A673 (cell line): ENCODE results near the gene TMEM184B. TPM values are rescaled to one million over a fixed set of nuclear protein-coding genes. Genes with fewer than 3 reads are reported as not detected.

Experiments
- BruUV-seq: library from RNA; stranded (reverse); fragments of 400-500 nt; replicated peaks from 2 replicates; lab custom pipeline; 2021; lab: Mats Ljungman, UMichigan
- CTCF ChIA-PET: fragments of 300-600 bp; sonication (Branson Sonifier 250); formaldehyde crosslinking; loops from one replicate; lab custom pipeline; 2022; ENCODE audit warnings: antibody characterized with exemption; lab: Charles Lee
- POLR2A ChIA-PET: fragments of 300-600 bp; sonication (Branson Sonifier 250); formaldehyde crosslinking; loops from one replicate; lab custom pipeline; 2022; ENCODE audit warnings: antibody characterized with exemption; ENCODE audit not compliant: low non-redundant PET; lab: Charles Lee
- DNase-seq: peaks from one replicate; pipeline ENCODE4 v3.0.0-alpha.2; 2015; ENCODE audit warnings: low spot score
- H3K27ac ChIP-seq: fragments of 200-600 bp; sonication (generic); 2 replicates; pipeline ENCODE4 v1.5.1; 2016; ENCODE audit warnings: mixed run types, low read depth, mild to moderate bottlenecking, mixed read lengths, antibody characterized with exemption, low read length; ENCODE audit not compliant: poor library complexity, severe bottlenecking
- H3K27me3 ChIP-seq: fragments of 200-600 bp; sonication (generic); replicated peaks from 2 replicates; pipeline ENCODE4 v1.6.1; 2017; ENCODE audit warnings: mixed run types, low read depth, mild to moderate bottlenecking, mixed read lengths, antibody characterized with exemption, low read length; ENCODE audit not compliant: insufficient read depth, poor library complexity
- H3K36me3 ChIP-seq: fragments of 200-600 bp; sonication (generic); 2 replicates; pipeline ENCODE4 v1.6.1; 2016; ENCODE audit warnings: mixed run types, mild to moderate bottlenecking, mixed read lengths, antibody characterized with exemption, low read length; ENCODE audit not compliant: insufficient read depth, poor library complexity, severe bottlenecking
- H3K4me1 ChIP-seq: fragments of 200-600 bp; sonication (generic); 2 replicates; pipeline ENCODE4 v1.6.1; 2017; ENCODE audit warnings: mixed run types, mild to moderate bottlenecking, mixed read lengths, antibody characterized with exemption, low read length; ENCODE audit not compliant: insufficient read depth, poor library complexity, severe bottlenecking
- H3K4me3 ChIP-seq: fragments of 200-600 bp; sonication (generic); 2 replicates; pipeline ENCODE4 v1.5.1; 2016; ENCODE audit warnings: low read depth, mixed run types, mild to moderate bottlenecking, mixed read lengths, low read length; ENCODE audit not compliant: poor library complexity, severe bottlenecking
- H3K9me3 ChIP-seq: fragments of 200-600 bp; sonication (generic); 2 replicates; pipeline ENCODE4 v1.6.1; 2016; ENCODE audit warnings: mixed run types, low read depth, mild to moderate bottlenecking, mixed read lengths, antibody characterized with exemption, low read length; ENCODE audit not compliant: poor library complexity, severe bottlenecking
- EZH2 ChIP-seq: fragments of 200-600 bp; sonication (generic); IDR thresholded peaks from 2 replicates; pipeline ENCODE4 v1.6.1; 2017; ENCODE audit warnings: borderline replicate concordance, low read depth, mild to moderate bottlenecking, mixed read lengths, antibody characterized with exemption, low read length; ENCODE audit not compliant: poor library complexity, severe bottlenecking
- intact Hi-C: fragments of 100-400 bp; cut with micrococcal nuclease; formaldehyde crosslinking; loops from one replicate; pipeline ENCODE4 v1.10.0; 2022; ENCODE audit not compliant: unreplicated experiment
- total RNA-seq: library from RNA; stranded (reverse); gene quantifications from 2 replicates; pipeline ENCODE4 v1.2.3, GENCODE V29; 2021
- TF ChIP-seq, protein P1 (sequence below): fragments of 300-800, 200-600 bp; sonication (generic); conservative IDR thresholded peaks from 2 replicates; pipeline ENCODE4 v1.5.1; 2017; ENCODE audit warnings: low read depth, mild to moderate bottlenecking, antibody characterized with exemption, low read length, moderate library complexity, mixed read lengths

The TMEM184B gene
- total RNA-seq, 1 experiment from 2014 or later: 50.9 TPM

GRCh38 chr22:38244106-38244505 lies 28.7 kb downstream of the TMEM184B start:
- ChIA-PET CTCF (no interaction called here), POLR2A (no interaction called here)
- no peak overlapping the region for H3K4me3 ChIP-seq
- no peaks in the 10 kb centered on the region for H3K9me3 ChIP-seq
- no TSS peak for BruUV-seq
- peaks cover 10% of the 10 kb centered on the region for H3K4me1 ChIP-seq
- H3K36me3 ChIP-seq: no peaks in the 10 kb centered on the region
- H3K27me3 ChIP-seq: no peaks in the 10 kb centered on the region
- intact Hi-C loops: no loop called here
- H3K27ac ChIP-seq: no peak overlapping the region
- no peak for DNase-seq
- TF ChIP-seq, protein P1, sequence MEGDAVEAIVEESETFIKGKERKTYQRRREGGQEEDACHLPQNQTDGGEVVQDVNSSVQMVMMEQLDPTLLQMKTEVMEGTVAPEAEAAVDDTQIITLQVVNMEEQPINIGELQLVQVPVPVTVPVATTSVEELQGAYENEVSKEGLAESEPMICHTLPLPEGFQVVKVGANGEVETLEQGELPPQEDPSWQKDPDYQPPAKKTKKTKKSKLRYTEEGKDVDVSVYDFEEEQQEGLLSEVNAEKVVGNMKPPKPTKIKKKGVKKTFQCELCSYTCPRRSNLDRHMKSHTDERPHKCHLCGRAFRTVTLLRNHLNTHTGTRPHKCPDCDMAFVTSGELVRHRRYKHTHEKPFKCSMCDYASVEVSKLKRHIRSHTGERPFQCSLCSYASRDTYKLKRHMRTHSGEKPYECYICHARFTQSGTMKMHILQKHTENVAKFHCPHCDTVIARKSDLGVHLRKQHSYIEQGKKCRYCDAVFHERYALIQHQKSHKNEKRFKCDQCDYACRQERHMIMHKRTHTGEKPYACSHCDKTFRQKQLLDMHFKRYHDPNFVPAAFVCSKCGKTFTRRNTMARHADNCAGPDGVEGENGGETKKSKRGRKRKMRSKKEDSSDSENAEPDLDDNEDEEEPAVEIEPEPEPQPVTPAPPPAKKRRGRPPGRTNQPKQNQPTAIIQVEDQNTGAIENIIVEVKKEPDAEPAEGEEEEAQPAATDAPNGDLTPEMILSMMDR: no peak
- TF ChIP-seq EZH2: no peak

DNA sequence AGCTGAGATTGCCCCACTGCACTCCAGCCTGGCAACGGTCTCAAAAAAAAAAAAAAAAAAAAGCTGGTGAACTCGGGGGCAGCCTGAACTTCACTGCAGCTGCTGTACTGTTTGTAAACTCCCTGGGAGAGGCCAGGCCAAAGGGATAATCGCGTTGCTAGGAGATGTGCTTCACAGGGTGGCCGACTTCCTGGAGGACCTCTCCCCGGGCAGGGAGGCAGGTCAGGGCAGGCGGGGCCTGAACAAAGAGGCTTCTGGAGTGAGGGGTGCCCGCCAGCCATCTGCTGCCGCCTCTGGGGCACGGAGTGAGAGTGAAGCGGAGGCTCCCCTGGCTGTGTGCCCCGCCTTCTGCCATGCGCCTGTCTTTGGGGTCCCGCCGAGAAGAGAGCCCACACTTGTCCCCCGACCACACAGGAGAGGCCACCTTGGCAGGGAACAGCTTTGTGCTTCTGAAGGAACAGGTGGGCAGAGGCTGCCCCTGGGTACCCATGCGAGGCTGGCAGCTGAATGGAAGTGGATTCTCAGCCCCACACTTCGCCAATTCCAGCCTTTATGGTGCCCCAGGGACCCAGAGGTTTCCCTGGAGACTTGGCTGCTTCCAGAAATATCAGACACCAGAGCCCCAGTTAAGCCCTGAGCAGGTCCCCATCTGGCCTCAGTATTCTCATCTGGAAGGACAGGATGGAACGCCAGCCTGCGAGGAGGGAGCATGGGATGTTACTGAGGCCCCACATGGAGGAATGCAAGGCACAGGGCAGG lies 29.6 kb downstream of the TMEM184B start:
- DNase-seq: no peak
- no peak for TF ChIP-seq EZH2
- TF ChIP-seq, protein P1: no peak
- H3K27me3 ChIP-seq: no peaks in the 10 kb centered on the region
- BruUV-seq: no TSS peak
- no peak overlapping the region for H3K27ac ChIP-seq
- no peak overlapping the region for H3K4me3 ChIP-seq
- intact Hi-C loops: no loop called here
- CTCF ChIA-PET: no interaction called here
- POLR2A ChIA-PET: no interaction called here
- no peaks in the 10 kb centered on the region for H3K36me3 ChIP-seq
- peaks cover 10% of the 10 kb centered on the region for H3K4me1 ChIP-seq
- no peaks in the 10 kb centered on the region for H3K9me3 ChIP-seq

GRCh38 chr22:38240734-38241252 lies 32.0 kb downstream of the TMEM184B start:
- Histone ChIP-seq H3K27ac (peak overlapping the region; percentile 77), H3K27me3 (no peaks in the 10 kb centered on the region), H3K36me3 (no peaks in the 10 kb centered on the region), H3K4me3 (no peak overlapping the region), H3K4me1 (peaks cover 10% of the 10 kb centered on the region), H3K9me3 (no peaks in the 10 kb centered on the region)
- DNase-seq: no peak
- no peak for TF ChIP-seq EZH2
- TF ChIP-seq, protein P1: no peak
- no TSS peak for BruUV-seq
- intact Hi-C loops: no loop called here
- ChIA-PET CTCF (no interaction called here), POLR2A (no interaction called here)
